HEK293 (cell line): ENCODE measurements around the gene LRP8.
A peak's percentile ranks its signal among the peaks of the same experiment; 100 is the strongest.

ENCODE experiments used
- CTCF ChIP-seq: fragments of 450-650 bp; formaldehyde crosslinking; IDR thresholded peaks from 2 replicates; pipeline ENCODE4 v1.5.1; 2016; ENCODE audit warnings: missing biosample characterization, missing genetic modification characterization
- MYNN ChIP-seq: fragments of 450-650 bp; formaldehyde crosslinking; IDR thresholded peaks from 2 replicates; pipeline ENCODE4 v1.5.1; 2016; ENCODE audit warnings: missing biosample characterization, missing genetic modification characterization, borderline replicate concordance
- TSHZ1 ChIP-seq: fragments of 450-650 bp; formaldehyde crosslinking; IDR thresholded peaks from 2 replicates; pipeline ENCODE4 v1.5.1; 2016; ENCODE audit warnings: missing biosample characterization, missing genetic modification characterization, borderline replicate concordance
- ZNF132 ChIP-seq: fragments of 450-650 bp; formaldehyde crosslinking; IDR thresholded peaks from 2 replicates; pipeline ENCODE4 v1.5.1; 2017; ENCODE audit warnings: missing biosample characterization, missing genetic modification characterization, borderline replicate concordance
- ZNF140 ChIP-seq: fragments of 450-650 bp; formaldehyde crosslinking; IDR thresholded peaks from 2 replicates; pipeline ENCODE4 v1.5.1; 2016; ENCODE audit warnings: missing biosample characterization, missing genetic modification characterization
- ZNF19 ChIP-seq: fragments of 450-650 bp; formaldehyde crosslinking; IDR thresholded peaks from 2 replicates; pipeline ENCODE4; 2016; ENCODE audit warnings: missing biosample characterization, missing genetic modification characterization, low read depth
- ZNF560 ChIP-seq: fragments of 450-650 bp; formaldehyde crosslinking; IDR thresholded peaks from 2 replicates; pipeline ENCODE4 v1.5.1; 2017; ENCODE audit warnings: missing biosample characterization, missing genetic modification characterization, borderline replicate concordance
- ZNF596 ChIP-seq: fragments of 450-650 bp; IDR thresholded peaks from 2 replicates; pipeline ENCODE4 v1.5.0; 2018; ENCODE audit warnings: missing biosample characterization, mild to moderate bottlenecking, missing genetic modification characterization, moderate library complexity
- ZNF610 ChIP-seq: fragments of 450-650 bp; formaldehyde crosslinking; IDR thresholded peaks from 2 replicates; pipeline ENCODE4 v1.5.1; 2016; ENCODE audit warnings: missing biosample characterization, missing genetic modification characterization, borderline replicate concordance
- ZNF776 ChIP-seq: fragments of 450-650 bp; formaldehyde crosslinking; IDR thresholded peaks from 2 replicates; pipeline ENCODE4 v1.5.0; 2017; ENCODE audit warnings: missing biosample characterization, missing genetic modification characterization, borderline replicate concordance
- ZSCAN30 ChIP-seq: fragments of 450-650 bp; IDR thresholded peaks from 2 replicates; pipeline ENCODE4 v1.5.1; 2018; ENCODE audit warnings: missing biosample characterization, mild to moderate bottlenecking, missing genetic modification characterization, moderate library complexity
- TF ChIP-seq, protein P1 (sequence below): sonication (generic); formaldehyde crosslinking; IDR thresholded peaks from 2 replicates; pipeline ENCODE4 v1.8.1; 2022; ENCODE audit warnings: mild to moderate bottlenecking, moderate library complexity, missing genetic modification reagents
- TF ChIP-seq, protein P2 (sequence below): fragments of 450-650 bp; formaldehyde crosslinking; IDR thresholded peaks from 2 replicates; pipeline ENCODE4 v1.5.1; 2017; ENCODE audit warnings: missing biosample characterization, missing genetic modification characterization
- TF ChIP-seq, protein P3 (sequence below): fragments of 450-650 bp; formaldehyde crosslinking; IDR thresholded peaks from 2 replicates; pipeline ENCODE4 v1.5.1; 2017; ENCODE audit warnings: missing biosample characterization, missing genetic modification characterization

- TF ChIP-seq, protein P1, sequence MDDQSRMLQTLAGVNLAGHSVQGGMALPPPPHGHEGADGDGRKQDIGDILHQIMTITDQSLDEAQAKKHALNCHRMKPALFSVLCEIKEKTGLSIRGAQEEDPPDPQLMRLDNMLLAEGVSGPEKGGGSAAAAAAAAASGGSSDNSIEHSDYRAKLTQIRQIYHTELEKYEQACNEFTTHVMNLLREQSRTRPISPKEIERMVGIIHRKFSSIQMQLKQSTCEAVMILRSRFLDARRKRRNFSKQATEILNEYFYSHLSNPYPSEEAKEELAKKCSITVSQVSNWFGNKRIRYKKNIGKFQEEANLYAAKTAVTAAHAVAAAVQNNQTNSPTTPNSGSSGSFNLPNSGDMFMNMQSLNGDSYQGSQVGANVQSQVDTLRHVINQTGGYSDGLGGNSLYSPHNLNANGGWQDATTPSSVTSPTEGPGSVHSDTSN (CRISPR knock-in tag), result no peak
- TF ChIP-seq ZNF776 (tag by site-specific recombination) (no peak), CTCF (tag by site-specific recombination) (no peak), ZNF560 (no peak), ZNF610 (tag by site-specific recombination) (no peak), ZNF140 (no peak), ZNF132 (tag by site-specific recombination) (no peak), MYNN (tag by site-specific recombination) (no peak), ZNF19 (no peak), TSHZ1 (no peak), ZSCAN30 (tag by site-specific recombination) (no peak), ZNF596 (tag by site-specific recombination) (peak; percentile 86)
- TF ChIP-seq, protein P2, sequence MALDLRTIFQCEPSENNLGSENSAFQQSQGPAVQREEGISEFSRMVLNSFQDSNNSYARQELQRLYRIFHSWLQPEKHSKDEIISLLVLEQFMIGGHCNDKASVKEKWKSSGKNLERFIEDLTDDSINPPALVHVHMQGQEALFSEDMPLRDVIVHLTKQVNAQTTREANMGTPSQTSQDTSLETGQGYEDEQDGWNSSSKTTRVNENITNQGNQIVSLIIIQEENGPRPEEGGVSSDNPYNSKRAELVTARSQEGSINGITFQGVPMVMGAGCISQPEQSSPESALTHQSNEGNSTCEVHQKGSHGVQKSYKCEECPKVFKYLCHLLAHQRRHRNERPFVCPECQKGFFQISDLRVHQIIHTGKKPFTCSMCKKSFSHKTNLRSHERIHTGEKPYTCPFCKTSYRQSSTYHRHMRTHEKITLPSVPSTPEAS, result no peak
- TF ChIP-seq, protein P3, sequence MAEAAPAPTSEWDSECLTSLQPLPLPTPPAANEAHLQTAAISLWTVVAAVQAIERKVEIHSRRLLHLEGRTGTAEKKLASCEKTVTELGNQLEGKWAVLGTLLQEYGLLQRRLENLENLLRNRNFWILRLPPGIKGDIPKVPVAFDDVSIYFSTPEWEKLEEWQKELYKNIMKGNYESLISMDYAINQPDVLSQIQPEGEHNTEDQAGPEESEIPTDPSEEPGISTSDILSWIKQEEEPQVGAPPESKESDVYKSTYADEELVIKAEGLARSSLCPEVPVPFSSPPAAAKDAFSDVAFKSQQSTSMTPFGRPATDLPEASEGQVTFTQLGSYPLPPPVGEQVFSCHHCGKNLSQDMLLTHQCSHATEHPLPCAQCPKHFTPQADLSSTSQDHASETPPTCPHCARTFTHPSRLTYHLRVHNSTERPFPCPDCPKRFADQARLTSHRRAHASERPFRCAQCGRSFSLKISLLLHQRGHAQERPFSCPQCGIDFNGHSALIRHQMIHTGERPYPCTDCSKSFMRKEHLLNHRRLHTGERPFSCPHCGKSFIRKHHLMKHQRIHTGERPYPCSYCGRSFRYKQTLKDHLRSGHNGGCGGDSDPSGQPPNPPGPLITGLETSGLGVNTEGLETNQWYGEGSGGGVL (tag by site-specific recombination), result no peak
Observed at GRCh38 chr1:53349968-53350852, 22.3 kb upstream of the LRP8 start.
